HL-60 (cell line): Measurements from ENCODE around the gene CAMKMT.

ENCODE experiments used
- DNase-seq, 2 experiments: peaks; one replicate each; pipeline ENCODE4 v3.0.0-alpha.2; 2010 to 2020; ENCODE audit warnings: low read depth in 1 of 2, low spot score in 1 of 2
- H3K27ac ChIP-seq: fragments of 250-450 bp; sonication (Bioruptor Pico); replicated peaks from 2 replicates; pipeline ENCODE4 v1.5.1; 2020; ENCODE audit warnings: mild to moderate bottlenecking, moderate library complexity
- H3K27me3 ChIP-seq: fragments of 250-450 bp; sonication (Bioruptor Pico); 2 replicates; pipeline ENCODE4 v1.5.1; 2021; ENCODE audit warnings: mild to moderate bottlenecking, moderate library complexity; ENCODE audit not compliant: insufficient read depth, poor library complexity, severe bottlenecking
- H3K4me3 ChIP-seq: replicated peaks from 2 replicates; pipeline ENCODE4 v1.5.1; 2011; ENCODE audit warnings: mild to moderate bottlenecking, control low read depth, low read length; ENCODE audit not compliant: insufficient read depth
- GABPA ChIP-seq: IDR thresholded peaks from 2 replicates; pipeline ENCODE4 v1.6.1; 2012; ENCODE audit warnings: low read depth
- POLR2AphosphoS5 ChIP-seq: IDR thresholded peaks from 2 replicates; pipeline ENCODE4 v1.6.1; 2012; ENCODE audit warnings: low read depth
- REST ChIP-seq: IDR thresholded peaks from 2 replicates; pipeline ENCODE4 v1.6.1; 2012; ENCODE audit warnings: low read depth; ENCODE audit not compliant: insufficient replicate concordance
- SPI1 ChIP-seq: IDR thresholded peaks from 2 replicates; pipeline ENCODE4 v1.6.1; 2012; ENCODE audit warnings: low read depth, mild to moderate bottlenecking, borderline replicate concordance
- TF ChIP-seq, protein P1 (sequence below): IDR thresholded peaks from one replicate; pipeline ENCODE4 v1.5.1; 2011; ENCODE audit warnings: low read length, control low read depth, inconsistent platforms; ENCODE audit not compliant: insufficient read depth

CAMKMT gene

DNA sequence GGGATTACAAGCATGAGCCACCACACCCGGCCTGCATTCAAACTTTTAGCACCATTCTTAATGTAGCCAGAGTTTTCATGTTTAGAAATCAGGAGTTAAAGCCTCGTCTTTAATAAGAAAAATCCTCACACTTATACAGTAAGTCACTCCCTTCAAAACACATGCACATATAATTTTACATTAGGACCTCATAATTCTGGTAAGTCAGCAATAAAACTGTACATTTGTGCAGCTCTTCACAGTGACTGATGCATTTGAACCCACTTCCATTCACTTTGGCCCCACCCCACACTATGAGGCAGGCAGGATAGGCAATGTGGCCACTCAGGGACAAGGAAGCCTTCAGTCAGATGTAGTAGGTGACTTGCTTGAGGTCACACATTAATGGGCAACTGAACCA lies 438.0 kb downstream of the CAMKMT start:
- no peak overlapping the region for H3K27ac ChIP-seq
- no peak for DNase-seq
- TF ChIP-seq GABPA, result no peak
- no peak for TF ChIP-seq POLR2AphosphoS5
- no peak for TF ChIP-seq REST
- TF ChIP-seq SPI1, result no peak
- TF ChIP-seq, protein P1, sequence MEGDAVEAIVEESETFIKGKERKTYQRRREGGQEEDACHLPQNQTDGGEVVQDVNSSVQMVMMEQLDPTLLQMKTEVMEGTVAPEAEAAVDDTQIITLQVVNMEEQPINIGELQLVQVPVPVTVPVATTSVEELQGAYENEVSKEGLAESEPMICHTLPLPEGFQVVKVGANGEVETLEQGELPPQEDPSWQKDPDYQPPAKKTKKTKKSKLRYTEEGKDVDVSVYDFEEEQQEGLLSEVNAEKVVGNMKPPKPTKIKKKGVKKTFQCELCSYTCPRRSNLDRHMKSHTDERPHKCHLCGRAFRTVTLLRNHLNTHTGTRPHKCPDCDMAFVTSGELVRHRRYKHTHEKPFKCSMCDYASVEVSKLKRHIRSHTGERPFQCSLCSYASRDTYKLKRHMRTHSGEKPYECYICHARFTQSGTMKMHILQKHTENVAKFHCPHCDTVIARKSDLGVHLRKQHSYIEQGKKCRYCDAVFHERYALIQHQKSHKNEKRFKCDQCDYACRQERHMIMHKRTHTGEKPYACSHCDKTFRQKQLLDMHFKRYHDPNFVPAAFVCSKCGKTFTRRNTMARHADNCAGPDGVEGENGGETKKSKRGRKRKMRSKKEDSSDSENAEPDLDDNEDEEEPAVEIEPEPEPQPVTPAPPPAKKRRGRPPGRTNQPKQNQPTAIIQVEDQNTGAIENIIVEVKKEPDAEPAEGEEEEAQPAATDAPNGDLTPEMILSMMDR, result no peak
- no peak overlapping the region for H3K4me3 ChIP-seq
- peaks cover 49% of the 10 kb centered on the region for H3K27me3 ChIP-seq

DNA sequence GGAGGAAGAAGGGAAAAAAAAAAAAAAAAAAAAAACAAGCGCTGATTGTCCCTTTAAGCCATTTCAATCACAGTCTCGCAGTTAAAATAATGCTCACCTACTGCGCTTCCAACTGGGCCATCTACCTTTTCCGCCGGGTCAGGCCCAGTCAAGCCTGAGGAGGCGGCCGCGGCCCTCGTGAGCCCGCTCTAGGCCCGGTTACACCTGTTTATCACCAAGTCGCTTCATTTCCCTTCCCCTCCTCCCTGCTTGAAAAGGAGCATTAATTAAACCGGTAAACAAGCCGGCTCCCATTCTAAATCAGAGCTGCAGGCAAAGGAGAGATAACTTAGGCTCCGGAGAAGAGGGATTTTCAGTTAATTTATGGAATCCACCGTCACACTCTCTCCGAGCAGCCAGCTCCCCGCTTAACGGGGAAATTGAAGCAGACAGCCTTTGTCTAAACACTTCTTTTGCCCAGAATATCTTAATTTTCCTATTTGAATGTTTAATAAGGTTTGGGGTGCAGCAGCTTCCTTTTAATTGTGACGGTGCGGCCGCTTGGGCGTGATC lies 439.6 kb downstream of the CAMKMT start:
- no peak overlapping the region for H3K4me3 ChIP-seq
- no peak for DNase-seq
- TF ChIP-seq SPI1, result no peak
- no peak overlapping the region for H3K27ac ChIP-seq
- peaks cover 59% of the 10 kb centered on the region for H3K27me3 ChIP-seq

GRCh38 chr2:44801841-44802776 lies 440.4 kb downstream of the CAMKMT start:
- Histone ChIP-seq H3K27me3 (peaks cover 65% of the 10 kb centered on the region), H3K4me3 (no peak overlapping the region), H3K27ac (no peak overlapping the region)
- TF ChIP-seq GABPA (no peak), POLR2AphosphoS5 (no peak), REST (no peak), SPI1 (no peak)
- TF ChIP-seq, protein P1, result no peak
- DNase-seq, result no peak

DNA sequence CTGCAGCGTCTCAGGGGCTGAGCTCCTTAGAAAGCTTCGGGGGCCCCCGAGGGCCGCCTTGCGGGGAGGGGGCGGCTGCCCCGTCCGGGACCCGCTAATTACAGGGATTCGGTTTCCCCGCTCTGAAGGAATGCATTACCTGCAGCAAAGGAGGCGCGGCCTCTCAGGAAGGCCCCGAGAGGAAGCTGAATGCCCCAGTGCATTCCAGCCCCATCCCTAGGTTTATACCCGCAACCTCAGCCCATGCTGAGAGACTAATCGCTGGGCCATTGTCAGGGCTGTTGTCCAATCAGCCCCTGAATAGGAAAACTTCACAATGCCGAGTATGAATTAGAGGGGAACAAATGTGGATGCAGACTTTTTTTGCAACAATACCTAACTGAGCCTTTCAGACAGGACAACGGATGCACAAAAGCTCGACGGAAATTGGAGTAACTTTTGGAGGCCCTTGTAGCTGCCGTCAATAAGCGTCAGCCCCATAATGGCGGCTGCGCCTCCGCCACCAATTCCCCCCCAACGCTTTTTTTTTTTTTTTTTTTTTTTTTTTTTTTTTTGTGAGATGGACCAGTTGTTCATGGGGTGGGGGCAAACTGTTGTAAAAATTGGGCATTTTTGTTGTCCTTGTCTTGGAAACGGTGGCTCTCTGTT lies 441.2 kb downstream of the CAMKMT start:
- no peak overlapping the region for H3K4me3 ChIP-seq
- TF ChIP-seq SPI1 (no peak), REST (no peak), POLR2AphosphoS5 (no peak), GABPA (no peak)
- TF ChIP-seq, protein P1, result no peak
- no peak for DNase-seq
- peaks cover 72% of the 10 kb centered on the region for H3K27me3 ChIP-seq
- H3K27ac ChIP-seq, result no peak overlapping the region
